SIG-M5 (cell line): Measurements from ENCODE around the gene CNTNAP3.
"Not testable (repeated sequence)": the region's sequence is repeated elsewhere in the genome, so short reads cannot be mapped to it uniquely, and the experiment has no call there.

ENCODE experiments used
- DNase-seq: peaks from one replicate; lab custom pipeline; 2025; lab: John Stamatoyannopoulos, UW

CNTNAP3 gene

DNA sequence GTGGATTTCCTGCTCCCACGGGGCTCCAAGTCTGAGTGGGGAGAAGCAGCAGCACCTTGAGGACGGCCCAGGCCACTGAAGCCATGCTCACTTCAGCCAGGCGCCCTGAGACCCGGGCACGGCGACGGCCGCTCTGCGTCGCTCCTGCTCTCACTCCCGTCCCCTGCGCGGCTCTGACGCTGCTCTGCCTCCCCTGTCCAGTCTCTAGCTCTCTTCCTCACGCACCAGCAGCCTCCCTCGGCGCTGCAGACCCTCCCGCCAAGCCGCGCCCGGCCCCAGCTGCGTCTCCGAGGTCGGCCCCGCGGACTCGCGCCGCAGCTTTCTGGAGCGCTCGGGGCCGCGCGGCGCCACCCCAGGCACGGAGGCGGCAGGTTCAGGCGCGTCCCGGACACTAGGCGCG lies at the start of gene CNTNAP3:
Gene CNTNAP3 (minus strand): TSS at position 188 of the 400 bp plus-strand sequence. CDS start 103 bp downstream, at position 85.
- not testable (repeated sequence) for DNase-seq

GRCh38 chr9:39279995-39280394 lies 8.0 kb downstream of the CNTNAP3 start:
- not testable (repeated sequence) for DNase-seq

DNA sequence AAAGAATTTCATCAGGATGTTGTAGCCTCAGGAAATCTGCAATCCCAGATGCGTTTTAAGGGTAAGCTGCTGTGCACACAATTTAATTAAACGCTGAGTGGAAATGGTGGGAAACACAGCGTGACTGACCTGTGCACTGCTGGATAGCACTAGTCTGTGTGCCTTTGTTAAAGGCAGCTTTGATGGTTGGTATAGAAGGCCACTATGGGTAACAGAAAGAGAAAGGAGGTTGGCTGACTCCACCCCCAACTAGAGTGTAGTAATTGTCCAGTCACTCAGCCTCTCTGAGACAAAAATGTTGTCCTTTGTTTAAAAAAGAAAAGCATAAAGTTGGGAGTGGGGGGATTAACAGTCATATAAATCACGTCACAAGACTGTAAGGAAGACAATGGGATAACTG lies 45.5 kb downstream of the CNTNAP3 start:
- DNase-seq: not testable (repeated sequence)

DNA sequence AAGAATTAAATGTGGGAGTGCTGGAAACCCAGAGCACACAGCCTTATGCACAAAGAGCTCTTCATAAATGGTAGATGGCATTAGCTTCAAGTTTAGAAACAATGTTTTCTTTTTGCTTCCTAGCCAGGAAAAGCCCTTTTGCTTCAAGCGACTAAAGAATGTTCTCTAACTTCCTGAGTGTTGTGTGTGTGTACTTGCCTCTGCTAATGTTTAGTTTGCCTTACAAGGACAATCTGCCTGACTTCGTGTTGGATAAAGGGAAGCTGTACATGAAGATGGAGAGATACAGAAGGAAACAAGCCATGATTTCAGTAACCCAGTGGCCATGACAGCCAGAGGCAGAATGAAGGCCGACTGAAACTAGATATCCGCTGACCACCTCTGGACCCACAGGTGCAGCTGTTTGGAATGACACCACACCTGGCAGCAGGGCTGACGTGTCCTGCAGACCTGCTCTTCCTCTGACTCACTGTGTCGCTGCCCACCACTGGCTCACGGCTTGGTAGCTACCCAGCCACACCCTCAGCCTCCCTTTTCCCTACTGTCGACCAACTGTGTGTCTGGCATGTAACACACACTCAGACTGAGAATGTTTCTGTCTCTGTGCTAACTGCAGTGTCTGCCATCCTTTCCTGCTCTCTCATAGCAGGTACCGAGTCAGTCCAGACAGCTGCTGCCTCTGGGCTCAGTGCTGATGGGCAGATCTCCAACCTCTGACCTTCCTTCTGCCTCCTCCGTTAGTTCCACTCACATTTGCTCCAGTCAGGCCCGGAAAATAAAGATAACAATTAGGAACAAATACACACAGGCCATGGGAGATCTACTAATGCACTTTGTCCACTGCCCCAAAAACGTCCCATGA lies 55.6 kb downstream of the CNTNAP3 start:
- DNase-seq: not testable (repeated sequence)

- DNase-seq: not testable (repeated sequence)
Measured at GRCh38 chr9:39215976-39216375, 72.0 kb downstream of the CNTNAP3 start.

GRCh38 chr9:39209773-39210172 lies 78.2 kb downstream of the CNTNAP3 start:
- not testable (repeated sequence) for DNase-seq

DNA sequence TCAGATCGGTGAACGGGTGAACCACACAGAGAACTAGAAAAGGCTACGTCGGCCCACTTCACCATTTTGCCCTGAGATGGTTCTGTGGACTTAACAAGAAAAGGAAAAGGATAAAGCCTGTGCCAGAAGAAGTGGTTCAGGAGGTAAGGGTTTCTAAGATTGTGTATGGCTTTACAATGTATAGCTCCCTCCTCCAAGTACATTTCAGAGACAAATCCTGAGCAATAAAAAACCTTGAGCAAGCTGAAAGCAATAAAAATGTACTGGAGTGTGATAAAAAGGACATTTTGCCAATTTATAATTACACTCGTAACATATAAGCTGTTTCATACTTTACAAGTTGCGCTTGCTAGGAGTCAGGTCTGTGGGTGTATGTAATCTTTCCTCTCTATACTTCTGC lies 81.3 kb downstream of the CNTNAP3 start:
- DNase-seq: not testable (repeated sequence)

DNA sequence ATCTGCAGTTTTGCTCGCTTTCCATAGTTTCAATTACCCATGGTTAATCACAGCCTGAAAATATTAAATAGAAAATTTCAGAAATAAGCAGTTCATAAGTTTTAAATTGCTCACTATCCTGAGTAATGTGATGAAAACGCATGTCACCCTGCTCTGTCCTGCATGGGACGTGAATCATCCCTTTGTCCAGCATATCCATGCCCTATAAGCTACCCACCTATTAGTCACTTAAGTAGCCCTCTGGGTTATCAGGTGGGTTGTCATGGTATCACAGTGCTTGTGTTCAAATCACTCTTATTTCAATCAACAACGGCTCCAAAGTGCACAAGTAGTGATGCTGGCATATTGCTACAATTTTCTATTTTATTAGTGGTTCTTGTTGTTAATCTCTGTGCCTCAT lies 82.1 kb downstream of the CNTNAP3 start:
- DNase-seq: not testable (repeated sequence)

- DNase-seq: not testable (repeated sequence)
Measured at GRCh38 chr9:39200412-39200811, 87.6 kb downstream of the CNTNAP3 start.

- not testable (repeated sequence) for DNase-seq
Measured at GRCh38 chr9:39198000-39198709, 89.8 kb downstream of the CNTNAP3 start.

DNA sequence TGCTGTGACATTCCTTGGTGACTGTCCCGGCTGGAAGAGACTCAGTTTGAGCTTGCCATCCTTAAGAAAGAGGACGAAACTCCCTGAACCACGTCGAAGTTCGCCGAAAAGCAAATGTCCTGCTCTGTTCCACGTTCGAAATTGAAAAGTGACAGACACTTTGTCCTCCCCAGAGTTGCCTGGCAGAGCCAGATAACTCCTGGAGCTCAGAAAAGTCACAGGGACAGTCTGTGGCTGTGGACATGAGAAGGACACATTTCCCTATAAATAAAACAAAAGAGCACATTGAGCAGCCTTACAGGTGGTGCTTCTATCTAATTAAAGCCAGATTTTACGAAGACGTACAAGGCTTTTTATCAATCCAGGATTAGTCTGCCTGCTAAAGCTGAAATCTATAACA lies 116.6 kb downstream of the CNTNAP3 start:
- not testable (repeated sequence) for DNase-seq

DNA sequence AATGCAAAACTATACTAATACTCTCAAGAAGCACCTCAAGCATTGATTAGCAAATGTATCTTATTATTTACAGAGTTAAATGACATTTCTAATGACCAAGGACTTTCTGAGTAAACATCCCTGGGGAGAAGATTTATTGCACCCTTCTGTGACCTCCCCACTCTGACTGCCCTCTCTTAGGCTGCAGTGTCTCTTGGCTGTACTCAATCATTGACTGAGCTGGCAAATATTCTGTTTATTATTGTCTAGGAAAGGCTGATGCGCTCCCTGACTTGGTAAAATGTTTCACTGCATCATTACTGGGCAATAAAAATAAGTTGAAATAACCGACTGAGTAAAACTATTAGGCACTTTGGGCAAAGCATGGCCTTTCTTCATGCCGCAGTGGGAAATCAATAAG lies 130.3 kb downstream of the CNTNAP3 start:
- DNase-seq: not testable (repeated sequence)

DNA sequence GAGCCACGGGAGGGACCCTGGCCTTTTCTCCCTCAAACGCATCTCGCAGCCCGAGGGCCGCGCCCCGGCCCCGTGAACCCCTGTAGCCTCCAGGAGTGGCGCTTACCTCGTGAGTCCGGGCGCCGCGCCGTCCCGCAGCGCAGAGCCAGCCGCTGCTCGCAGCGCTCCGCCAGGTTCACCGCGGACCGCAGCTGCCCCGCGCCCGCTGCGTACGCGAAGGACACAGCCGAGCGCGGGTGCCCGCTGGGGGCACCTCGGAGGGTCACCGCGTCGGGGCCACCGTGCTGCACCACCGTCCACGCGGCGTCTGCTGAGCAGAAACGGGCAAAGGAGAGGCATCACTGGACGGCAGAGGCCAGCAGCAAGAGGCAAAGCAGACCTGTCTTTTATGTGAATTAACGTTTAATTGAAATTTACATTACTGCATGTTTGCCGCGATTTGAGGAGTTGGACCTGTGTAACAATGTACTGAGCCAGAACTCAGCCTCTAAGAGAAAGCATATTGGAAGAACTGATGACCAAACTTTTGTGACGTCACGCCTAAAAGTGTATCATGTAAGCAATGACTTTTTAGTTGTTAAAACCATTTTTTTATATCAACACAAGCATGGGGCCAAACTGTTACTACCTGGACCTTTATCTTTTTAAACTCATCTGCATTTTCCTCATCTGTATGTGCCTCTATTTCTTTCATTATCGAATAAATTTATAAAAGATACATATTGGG lies 155.0 kb downstream of the CNTNAP3 start:
- DNase-seq: not testable (repeated sequence)

DNA sequence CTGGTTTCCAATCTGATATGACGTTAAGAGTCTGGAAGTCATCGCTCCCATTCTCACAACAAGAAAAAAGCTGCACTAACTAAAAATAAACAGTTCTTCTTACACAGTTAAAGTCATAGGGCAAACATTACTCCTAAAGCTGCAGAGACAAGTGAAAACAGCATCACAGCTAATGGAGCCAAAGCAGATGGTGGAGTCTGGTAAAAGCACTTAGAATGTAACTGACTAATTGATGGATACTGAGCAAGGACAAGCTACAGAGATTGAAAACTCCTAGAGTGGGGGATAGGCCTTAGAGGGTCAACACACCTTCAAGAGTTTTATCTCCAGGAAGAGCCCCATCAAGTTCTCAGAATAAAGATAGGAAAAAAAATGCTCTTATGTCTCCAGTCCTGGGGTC lies 166.6 kb downstream of the CNTNAP3 start:
- not testable (repeated sequence) for DNase-seq

- DNase-seq: not testable (repeated sequence)
Measured at GRCh38 chr9:39111746-39112145, 176.2 kb downstream of the CNTNAP3 start.

- no peak for DNase-seq
Measured at GRCh38 chr9:39108145-39108544, 179.8 kb downstream of the CNTNAP3 start.

- DNase-seq: not testable (repeated sequence)
Measured at GRCh38 chr9:39097208-39097607, 190.8 kb downstream of the CNTNAP3 start.

- DNase-seq: not testable (repeated sequence)
Measured at GRCh38 chr9:39085311-39085710, 202.7 kb downstream of the CNTNAP3 start.

- not testable (repeated sequence) for DNase-seq
Measured at GRCh38 chr9:39082574-39082973, 205.4 kb downstream of the CNTNAP3 start.

GRCh38 chr9:39080081-39080480 lies 207.9 kb downstream of the CNTNAP3 start:
- DNase-seq: not testable (repeated sequence)

- DNase-seq: not testable (repeated sequence)
Measured at GRCh38 chr9:39078621-39079256, 209.2 kb downstream of the CNTNAP3 start.

DNA sequence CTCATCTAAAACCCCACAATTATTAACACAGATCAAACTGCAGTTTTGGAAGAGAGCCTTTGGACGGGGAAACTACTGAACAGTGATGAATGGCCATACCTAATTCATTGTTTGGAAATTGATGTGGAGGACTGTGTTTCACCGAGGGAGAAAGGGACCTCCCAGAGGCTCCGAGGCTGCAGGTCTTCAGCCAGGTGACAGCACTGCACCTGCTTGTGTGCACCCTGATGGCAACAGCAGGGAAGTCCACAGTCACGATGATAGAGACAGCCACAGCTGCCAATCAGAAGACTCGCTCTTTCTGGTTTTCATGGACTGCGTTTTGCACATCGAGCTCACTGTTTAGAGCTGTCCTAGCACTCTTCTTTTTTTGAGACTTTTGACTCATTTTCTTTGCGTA lies 214.4 kb downstream of the CNTNAP3 start:
- DNase-seq: not testable (repeated sequence)
